GM10248 (cell line): Measurements from ENCODE around the gene CPT1C.

Experiments
- CTCF ChIA-PET: fragments of 300-600 bp; sonication (Branson Sonifier 250); formaldehyde crosslinking; extraction: SDS; loops from one replicate; lab custom pipeline; 2021; ENCODE audit warnings: antibody characterized with exemption; lab: Yijun Ruan, JAX
- POLR2A ChIA-PET: fragments of 350-650 bp; sonication (Branson Sonifier 250); formaldehyde crosslinking; extraction: SDS; loops from one replicate; lab custom pipeline; 2020; ENCODE audit warnings: antibody characterized with exemption; lab: Yijun Ruan, JAX
- DNase-seq: peaks from one replicate; pipeline ENCODE4 v3.0.0; 2012; ENCODE audit errors: extremely low spot score
- CTCF ChIP-seq: IDR thresholded peaks from 2 replicates; pipeline ENCODE4 v1.5.1; 2012; ENCODE audit warnings: mild to moderate bottlenecking, low read depth; ENCODE audit errors: extremely low read depth, missing control alignments, control extremely low read depth

CPT1C gene

GRCh38 chr19:49692147-49692506 is 1.2 kb downstream of the CPT1C start:
- ChIA-PET CTCF (interaction anchor here (1.2 to 1.3 kb wide), 2 partner anchors 20 to 286 kb away, joined by 3 to 5 read pairs; no protein-coding TSS in a partner anchor), POLR2A (no interaction called here)
- no peak for DNase-seq
- no peak for TF ChIP-seq CTCF

- DNase-seq = no peak
- ChIA-PET POLR2A (interaction anchor here (0.6 kb wide), 1 partner anchor 149 kb away, joined by 4 read pairs; no protein-coding TSS in a partner anchor), CTCF (interaction anchor here (1.1 to 1.4 kb wide), 3 partner anchors 12 to 21 kb away, joined by 3 to 5 read pairs (median 3); no protein-coding TSS in a partner anchor)
- TF ChIP-seq CTCF = no peak
These were observed 5.2 kb downstream of the CPT1C start for GRCh38 chr19:49696115-49696514.

DNA sequence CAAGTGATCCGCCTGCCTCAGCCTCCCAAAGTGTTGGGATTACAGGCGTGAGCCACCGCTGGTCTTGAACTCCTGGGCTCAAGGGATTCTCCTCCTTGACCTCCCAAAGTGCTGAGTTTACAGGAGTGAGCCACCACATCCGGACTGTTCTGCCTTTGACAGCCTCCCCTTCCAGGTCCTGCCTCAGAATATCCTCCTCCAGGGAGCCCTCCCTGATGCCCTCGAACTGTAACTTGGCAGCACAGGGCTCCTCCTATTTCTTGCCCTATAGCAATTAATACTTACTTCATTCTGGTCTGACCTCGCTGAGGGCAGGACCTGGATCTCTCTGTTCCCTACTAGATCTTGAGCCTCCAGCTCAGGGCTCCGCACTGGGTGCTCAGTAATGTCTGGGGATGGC is 5.9 kb downstream of the CPT1C start:
- ChIA-PET CTCF (interaction anchor here (1.2 to 1.4 kb wide), 2 partner anchors 15 to 21 kb away, joined by 3 to 5 read pairs; no protein-coding TSS in a partner anchor), POLR2A (interaction anchor here (0.6 kb wide), 1 partner anchor 148 kb away, joined by 4 read pairs; no protein-coding TSS in a partner anchor)
- DNase-seq = no peak
- no peak for TF ChIP-seq CTCF

- DNase-seq = no peak
- POLR2A ChIA-PET = interaction anchor here (0.7 kb wide), 1 partner anchor 67 kb away, joined by 4 read pairs; the partner anchor contains the start of gene AP2A1
- TF ChIP-seq CTCF = no peak
- CTCF ChIA-PET = interaction anchor here (0.9 to 1.7 kb wide), 2 partner anchors 15 to 17 kb away, joined by 4 to 7 read pairs; no protein-coding TSS in a partner anchor
These were observed 8.4 kb downstream of the CPT1C start for GRCh38 chr19:49699364-49699763.

GRCh38 chr19:49700563-49700962 is 9.6 kb downstream of the CPT1C start:
- POLR2A ChIA-PET = no interaction called here
- TF ChIP-seq CTCF = no peak
- CTCF ChIA-PET = interaction anchor here (1.7 kb wide), 1 partner anchor 16 kb away, joined by 7 read pairs; no protein-coding TSS in a partner anchor
- no peak for DNase-seq

- no peak for DNase-seq
- ChIA-PET CTCF (no interaction called here), POLR2A (no interaction called here)
- TF ChIP-seq CTCF = no peak
These were observed 10.4 kb downstream of the CPT1C start for GRCh38 chr19:49701271-49701786.
